GM18907 (cell line): ENCODE data around the gene ZNF296.

Experiments
- ATAC-seq: cut with Tn5 transposase; IDR thresholded peaks from one replicate; pipeline ENCODE4 v1.9.1; 2021; ENCODE audit warnings: mild to moderate bottlenecking, moderate library complexity; ENCODE audit not compliant: unreplicated experiment

The ZNF296 gene

DNA sequence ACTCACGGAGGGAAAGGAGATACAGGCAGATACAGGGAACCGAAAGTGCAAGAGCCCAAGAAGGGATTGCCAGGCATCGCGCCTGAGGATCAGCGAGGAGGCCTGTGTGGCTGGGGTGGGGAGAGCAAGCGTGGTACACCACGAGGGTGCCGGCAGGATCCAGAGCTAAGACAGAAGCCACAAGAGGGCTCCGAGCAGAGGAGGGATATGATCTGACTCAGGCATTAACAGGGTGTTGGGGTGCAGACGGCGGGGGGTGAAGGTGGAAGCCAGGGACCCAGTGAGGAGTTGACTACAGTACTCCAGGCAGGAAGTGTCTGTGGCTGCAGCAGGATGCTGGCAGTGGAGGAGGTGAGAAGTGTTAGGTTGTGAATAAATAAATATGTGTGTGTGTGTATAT lies 11.3 kb upstream of the ZNF296 start:
- ATAC-seq: no peak

DNA sequence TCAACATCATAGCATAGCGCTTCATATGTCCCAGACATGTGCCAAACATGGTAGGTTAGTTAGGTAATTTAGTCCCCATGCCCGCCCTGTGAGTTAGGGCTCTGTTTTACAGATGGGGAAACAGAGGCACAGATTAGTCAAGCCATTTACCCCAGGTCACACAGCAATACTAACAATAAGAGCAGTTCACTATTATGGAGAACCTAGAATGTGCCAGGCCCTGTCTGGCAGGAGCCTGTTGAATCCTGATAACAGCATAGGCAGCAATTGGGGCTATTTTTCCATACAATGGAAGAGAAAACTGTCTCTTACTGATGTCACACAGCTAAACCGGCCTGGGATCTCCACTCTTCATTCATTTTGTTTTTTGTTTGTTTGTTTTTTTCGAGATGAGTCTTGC lies 10.2 kb upstream of the ZNF296 start:
- no peak for ATAC-seq

DNA sequence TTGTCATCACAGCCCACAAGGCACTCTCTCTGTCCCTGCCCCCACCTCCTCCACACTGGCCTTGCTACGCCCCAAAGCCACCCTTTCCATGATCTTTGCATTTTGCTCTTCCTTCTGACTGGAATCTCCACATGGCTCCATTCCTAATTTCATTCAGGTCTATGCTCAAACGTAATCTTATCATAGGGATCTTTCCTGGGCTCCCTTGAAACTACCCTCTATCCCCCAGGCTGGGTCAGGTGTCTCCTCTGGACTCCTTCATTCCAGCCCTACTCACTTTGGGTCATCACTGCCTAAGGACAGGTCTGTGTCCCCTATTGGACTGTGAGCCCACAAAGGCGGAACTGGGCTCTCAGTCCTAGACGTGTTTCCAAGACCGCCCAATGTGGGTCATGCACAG lies 5.9 kb upstream of the ZNF296 start:
- ATAC-seq: no peak

DNA sequence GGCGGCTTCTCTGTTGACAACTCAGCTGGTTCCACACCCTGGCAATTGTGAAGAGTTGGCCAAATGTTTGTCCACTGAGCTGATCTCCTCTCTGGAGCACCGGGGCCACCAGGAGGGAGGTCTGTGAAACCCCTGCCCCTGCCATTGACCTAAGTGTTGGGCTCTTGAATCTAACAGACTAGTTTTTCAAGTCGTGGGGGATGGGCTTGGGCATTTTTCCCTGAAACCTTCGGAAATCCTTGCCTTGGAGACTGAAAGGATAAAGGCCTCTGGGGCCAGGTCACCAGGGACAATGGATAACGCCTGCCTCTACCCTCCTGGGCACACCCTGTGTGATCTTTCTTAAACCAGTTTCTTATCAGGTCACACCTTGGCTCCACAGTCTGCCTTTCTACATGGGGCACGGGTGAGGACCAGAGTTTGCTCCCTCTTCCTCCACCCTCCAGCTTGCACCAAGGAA lies 3.7 kb upstream of the ZNF296 start:
- no peak for ATAC-seq

DNA sequence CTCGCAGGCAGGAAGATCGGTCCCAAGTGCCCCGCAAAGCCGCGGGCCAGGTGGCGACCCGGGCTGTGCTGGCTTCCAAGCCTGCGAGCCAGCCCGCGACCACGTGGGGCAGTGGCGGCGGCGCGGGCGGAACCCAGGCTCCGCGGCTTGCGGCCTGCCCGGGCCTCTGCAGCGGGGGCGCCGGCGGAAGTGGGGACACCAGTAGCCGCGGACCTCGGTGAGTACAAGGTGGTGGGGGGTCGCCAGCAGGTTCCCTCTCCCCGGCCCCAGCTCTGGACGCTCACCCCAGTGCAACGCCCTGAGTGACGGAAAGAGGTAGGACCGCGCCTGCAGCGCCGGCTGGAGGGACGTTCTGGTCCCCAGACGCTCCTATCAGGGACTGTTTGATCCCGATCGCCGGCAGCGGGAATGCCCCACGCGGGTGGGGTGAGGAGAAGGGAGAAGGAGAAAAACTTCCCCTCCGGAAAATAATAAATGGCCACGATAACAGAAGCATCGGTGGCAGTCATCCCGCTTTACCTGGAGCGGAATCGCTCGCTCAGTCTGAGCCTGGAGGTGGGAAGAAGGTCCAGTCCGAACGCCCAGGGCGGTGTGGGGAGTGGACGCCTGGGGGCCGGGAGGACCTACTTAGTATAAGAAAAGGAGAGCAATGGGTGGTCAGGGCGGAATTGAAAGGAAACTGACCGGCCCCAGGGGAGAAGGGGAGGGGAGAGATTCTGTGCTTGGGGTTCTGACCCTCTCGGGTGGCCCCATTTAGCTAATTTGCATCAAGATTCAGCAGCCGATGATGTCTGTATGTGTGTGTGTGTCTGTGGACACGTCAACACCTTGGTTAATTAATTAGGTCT lies 3.0 kb upstream of the ZNF296 start, which contains the start of gene GEMIN7:
GEMIN7 (plus strand) TSS at position 198 of the 848 bp plus-strand sequence. CDS start 10,855 bp downstream, outside the sequence.
- peak; percentile 39 for ATAC-seq

DNA sequence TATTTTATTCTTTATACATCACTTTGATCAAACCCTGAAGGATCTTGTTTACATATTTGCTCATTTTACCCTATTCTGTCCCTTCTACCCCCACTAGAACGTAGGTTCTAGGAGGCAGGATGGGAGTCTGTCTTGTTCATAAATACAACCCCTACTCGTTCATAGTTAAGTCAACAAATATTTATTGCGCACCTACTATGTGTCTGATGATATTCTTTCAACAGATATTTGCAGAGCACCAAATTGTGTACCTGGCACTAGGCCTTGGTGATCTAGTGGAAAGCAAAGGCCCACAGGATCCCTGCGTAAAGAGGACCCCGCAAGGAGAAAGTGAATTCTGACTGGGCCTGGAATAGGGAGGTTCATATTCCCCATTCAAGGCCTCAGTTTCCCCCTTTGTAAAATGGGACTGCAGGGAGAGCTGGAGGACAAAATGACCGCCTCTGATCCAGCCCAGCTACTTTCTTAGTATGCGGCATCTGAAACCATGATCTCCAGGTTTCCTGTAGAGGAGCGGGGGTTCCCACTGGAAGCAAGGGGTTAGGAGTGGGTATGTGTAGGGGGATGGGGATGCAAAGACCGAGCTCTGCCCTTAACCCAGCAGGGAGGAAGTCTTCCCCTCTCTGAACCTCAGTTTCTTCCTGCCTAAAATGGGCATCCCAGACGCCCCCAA lies 2.2 kb upstream of the ZNF296 start:
- peak; percentile 2 for ATAC-seq

DNA sequence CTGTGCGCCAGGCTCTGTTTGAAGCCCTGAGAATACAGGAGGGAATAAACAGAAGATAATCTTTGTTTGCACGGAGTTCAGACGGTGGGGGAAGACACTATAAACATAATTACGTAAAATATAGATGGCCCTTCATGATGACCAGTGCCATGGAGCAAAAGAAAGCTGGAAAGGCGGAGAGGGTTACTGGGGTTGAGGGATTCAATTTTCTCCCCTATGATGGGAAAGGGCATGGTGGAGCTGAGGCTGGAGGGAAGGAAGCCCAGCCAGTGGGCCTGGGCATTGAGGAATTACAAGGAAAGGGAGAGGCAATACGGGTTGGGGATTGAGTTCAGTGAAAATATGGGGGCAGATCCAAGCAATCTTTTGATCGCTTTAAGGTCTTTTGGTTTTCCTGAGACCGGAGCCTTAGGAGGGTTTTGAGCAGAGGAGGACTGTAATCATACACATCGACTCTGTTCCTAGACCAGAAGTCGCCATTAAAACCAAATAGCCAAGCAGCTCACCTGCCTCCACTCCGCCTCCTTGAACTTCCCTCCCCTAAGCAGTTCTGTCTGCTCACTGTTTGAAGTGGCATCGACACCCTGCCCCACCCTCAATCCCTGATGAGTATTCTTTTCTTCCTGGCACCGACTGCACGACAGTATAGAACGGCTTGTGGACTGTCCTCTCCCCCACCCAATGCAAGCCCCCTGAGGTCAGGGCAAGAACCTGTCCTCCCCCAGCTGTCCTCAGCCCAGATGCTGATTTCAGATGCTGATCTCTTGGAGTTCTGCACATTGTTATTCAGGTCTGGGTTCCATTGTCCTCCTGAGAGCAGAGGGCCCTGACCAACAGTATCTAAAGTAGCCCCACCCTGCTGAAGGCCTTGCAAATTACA lies 813 bp upstream of the ZNF296 start:
- no peak for ATAC-seq

DNA sequence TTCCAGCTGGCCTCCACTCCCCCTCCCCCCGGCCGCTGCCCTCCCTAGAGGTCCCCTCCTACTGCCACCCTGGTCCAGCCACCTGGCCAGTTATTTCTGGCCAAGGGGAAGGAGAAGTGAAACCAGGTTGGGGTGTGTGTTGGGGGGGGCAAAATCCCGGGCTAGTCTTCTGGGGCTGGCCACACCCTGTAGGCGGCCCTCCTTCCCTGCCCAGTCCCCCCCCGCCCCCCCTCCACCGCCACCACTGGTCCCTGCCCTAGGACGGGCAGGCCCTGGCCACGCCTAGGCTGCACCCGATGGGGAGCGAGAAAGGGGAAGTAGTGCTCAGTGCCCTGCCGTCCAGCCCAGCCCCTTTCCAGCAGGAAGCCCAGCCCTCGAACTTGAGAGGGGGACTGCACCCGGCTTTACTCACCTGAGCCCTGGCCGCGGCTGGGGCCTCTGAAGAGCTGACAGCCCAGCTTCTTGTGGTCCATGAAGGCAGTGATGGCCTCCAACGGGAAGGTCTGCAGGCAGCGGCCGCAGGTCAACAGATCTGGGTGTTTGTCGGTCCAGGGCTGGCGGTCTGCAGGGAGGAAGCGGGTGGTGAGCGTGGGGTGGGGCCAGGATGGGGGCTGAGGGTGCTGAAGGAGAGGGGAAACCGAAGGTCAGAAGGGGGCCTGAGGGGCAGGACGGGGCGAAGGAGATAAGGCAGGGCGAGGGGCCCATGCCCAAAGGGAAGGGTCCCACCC lies 813 bp downstream of the ZNF296 start:
- ATAC-seq: peak; percentile 58

DNA sequence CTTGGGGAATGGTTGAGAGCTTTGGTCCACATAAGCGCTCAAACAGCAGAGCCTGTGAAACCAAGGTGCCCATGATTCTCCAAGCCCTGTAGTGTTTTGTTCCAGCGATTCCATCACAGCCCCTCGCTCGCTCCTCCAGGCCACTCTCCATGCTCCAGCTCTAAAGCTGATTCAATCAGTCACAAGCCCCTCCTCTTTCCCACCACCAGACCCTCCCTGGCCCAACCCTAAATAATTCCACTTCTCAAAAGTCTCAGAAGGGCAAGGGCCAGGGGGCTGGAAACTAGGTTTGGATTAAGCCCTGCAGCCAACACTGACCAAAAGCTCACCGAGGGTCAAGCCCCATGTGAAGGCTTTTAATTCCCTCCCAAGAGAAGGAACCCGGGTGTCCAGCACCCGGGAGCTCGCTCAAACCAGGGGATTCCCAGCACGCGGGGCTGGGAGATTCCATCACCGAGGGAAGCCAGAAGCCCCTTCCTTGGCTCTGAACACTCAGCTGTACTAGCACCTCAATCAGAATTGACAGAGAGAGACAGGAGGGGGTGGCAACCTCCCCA lies 1.5 kb downstream of the ZNF296 start:
- ATAC-seq: no peak

DNA sequence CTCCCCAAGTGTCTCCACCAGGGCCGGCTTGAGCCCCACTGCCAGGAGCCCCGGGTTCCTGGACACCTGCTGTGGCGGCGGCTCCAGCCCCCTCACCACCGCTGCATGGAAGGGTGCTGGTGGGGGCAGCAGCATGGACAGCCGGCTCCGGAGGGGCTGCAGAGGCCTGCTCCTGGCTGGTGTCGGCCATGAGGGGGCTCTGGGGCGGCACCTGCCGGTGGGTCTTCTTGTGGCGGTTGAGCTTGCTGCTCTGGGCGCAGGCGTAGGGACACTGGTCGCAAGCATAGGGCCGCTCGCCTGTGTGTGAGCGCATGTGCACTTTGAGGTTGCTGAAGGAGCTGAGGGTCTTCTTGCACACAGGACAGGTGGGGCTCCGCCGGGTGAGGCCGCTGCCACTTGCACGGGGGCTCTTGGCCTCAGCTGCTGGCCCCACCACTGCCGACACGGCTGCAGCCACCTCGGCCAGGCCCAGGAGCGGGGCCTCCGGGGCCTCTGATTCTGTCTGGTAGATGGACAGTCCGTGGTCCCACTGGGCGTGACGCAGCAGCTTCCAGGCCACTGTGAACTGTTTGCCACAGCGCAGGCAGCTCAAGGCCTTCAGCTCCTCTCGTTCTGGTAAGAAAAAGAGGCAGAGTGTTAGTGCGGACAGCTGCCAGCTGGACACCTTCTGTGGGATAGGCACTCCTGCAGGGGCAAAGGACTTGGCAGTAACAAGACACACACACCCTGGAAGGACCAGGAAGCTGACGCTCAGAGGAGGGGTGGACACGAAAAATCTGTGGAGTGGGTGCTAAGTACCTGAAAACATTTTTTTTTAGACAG lies 4.1 kb downstream of the ZNF296 start:
- no peak for ATAC-seq

DNA sequence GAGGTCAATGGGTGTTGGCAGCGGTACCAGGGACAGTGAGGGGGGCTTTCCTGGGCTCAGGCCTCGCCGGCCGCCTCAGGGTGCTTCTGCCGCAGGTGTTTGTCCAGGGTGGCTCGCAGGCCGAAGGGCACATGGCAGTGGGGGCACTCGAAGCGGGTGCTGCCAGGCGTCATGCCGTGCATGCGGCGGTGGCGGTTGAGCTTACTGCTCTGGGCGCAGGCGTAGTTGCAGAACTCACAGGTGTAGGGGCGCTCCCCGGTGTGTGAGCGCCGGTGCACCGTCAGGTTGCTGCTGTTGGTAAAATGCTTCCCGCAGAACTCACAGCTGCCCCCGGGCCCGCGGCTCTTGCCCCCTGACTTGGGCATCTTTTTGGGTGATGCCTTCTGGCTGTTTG lies 4.7 kb downstream of the ZNF296 start:
- ATAC-seq: no peak

DNA sequence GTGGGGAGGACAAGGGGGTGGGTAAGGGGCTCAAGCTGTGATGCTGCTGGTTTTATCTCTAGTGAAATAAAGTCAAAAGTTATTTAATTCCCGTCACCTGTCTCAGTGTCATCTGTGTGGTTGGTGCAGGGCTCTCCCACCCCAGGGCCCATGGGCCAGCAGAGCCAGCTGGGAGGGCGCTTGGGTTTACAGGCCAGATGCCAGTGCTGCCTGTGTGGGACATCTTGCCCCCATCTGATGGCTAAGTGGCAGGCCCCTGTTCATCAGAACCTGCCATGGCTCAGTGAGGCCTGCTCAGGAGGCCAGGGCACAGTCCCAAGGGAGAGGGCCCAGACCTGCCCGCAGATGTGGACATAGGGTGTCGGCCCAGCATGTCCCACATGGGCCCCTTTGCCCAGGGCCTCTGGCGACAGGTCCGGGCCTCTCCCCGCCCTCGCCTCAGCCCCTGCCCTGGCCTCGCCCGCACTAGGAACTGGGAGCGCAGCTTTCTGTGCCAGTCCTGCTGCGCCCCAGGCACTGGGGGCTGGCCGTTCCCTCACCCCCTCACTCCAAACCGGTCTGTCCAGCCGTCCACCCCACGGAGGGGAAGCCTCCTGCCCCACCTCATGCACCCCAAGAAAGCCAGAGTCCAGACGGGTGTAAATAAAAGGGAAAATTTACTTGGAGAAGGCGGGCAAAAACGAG lies 5.3 kb downstream of the ZNF296 start:
- no peak for ATAC-seq

DNA sequence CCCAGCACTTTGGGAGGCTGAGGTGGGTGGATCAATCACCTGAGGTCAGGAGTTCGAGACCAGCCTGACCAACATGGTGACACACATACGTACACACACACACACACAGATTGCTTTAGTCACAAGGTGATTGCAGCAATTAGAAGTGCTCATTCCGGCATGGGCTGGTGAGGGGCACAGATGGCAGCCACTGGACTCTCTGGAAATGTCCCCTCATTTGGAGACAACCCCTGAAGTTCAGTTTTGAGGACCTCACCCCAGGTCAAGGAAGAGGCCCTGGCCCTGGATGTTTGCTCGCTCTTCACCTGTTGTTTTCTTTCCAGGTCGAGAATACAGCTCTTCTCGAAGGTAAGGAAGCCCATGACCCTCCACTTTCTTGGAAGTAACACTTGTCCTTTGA lies 6.1 kb downstream of the ZNF296 start:
- ATAC-seq: no peak

DNA sequence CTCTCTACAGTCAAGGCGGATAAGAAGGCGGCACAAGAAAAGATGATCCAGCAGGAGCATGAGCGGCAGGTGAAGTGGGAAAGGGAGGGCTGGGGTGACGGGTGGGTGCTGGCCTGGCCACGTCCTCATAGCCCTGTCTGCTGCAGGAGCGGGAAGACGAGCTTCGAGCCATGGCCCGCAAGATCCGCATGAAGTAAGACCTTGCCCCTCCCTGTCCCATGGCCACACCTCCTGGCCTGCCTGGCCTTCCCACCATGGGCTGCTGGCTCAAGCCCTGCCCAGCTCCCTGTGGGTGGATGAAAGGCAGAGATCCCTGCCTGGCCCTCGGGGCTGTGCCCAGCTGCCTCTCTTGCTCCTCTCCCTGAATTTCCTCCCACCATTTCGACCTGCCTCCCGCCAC lies 7.2 kb downstream of the ZNF296 start:
- no peak for ATAC-seq

DNA sequence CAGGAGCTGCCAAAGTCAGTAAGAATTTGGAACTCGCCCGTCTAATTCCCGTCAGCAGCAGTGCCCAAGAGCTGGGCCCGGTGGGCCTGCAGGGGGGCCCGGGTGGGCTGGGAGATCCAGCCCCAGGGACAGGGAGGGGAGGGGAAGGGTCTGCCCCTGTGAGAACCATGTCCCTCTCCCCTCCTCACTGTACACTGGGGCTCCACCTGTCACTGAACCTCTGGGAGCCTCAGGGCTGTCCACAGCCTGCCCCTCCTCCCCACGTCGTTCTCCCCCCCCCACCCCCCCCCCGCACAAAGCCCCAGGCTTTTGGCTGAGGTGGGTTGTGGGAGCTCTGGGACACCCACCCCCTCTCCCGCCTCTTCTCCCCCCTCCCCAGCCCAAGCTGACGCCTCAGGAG lies 8.2 kb downstream of the ZNF296 start:
- no peak for ATAC-seq

DNA sequence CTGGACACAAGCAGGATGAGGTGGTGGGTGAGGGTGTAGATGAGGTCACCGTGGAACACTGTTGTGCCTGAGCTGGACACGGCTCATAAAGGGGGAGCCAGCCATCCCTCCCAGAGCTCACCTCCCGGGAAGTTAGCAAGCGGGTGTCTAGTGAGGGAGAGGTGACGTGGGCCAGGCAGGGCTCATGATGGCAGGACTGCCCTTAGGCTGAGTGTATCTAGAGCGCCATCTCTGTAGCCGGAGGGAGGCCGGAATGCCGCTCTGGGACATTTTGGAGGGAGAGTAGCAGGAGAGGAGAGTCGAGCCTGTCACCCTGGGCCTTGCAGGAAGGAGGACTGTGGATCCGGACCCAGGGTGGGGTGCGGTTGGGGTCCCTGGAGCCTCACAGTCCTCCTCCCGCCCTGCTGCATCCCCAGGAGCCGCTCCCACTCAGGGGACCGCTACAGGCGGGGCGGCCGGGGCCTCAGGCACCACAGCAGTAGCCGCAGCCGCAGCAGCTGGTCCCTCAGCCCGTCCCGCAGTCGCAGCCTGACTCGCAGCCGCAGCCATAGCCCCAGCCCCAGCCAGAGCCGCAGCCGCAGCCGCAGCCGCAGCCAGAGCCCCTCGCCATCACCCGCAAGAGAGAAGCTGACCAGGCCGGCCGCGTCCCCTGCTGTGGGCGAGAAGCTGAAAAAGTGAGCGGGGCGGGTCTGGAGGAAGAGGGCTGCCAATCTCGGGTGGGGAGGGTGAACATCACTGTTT lies 9.2 kb downstream of the ZNF296 start:
- no peak for ATAC-seq

DNA sequence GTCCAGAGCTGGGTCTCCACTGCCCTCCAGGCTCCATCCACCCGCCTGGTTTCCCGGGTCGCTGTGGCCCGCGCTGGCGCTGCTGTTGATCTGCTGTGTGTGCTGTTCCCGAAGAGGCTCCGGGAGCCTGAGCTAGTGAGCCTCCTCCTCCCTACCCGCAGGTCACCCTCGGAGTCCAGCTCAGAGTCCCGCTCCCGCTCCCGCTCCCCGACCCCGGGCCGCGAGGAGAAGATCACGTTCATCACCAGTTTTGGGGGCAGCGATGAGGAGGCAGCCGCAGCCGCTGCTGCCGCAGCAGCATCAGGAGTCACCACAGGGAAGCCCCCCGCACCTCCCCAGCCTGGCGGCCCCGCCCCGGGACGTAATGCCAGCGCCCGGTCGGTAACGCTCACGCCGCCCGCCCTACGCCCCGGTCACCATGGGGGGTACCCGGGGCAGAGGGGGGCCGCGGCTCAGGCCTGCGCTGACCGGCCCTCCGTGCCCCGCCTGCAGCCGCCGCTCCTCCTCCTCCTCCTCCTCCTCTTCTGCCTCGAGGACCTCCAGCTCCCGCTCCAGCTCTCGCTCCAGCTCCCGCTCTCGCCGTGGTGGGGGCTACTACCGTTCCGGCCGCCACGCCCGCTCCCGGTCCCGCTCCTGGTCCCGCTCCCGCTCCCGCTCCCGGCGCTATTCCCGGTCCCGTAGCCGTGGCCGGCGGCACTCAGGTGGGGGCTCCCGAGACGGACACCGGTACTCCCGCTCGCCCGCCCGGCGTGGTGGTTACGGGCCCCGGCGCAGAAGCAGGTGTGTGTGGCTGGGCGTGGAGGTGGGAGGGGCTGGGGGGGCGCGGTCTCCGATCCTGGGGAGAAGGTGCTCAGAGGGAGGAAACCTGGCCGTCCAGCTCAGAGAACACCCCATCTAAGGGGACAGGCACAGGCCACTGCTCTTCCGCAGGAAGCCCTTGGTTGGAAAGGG lies 12.2 kb downstream of the ZNF296 start:
- no peak for ATAC-seq
